Parathyroid adenoma (tissue), 2 donors: Measurements from ENCODE around the gene VGF.

Experiments used
- H2AFZ ChIP-seq: fragments of 300-600 bp; sonication (generic); one replicate; pipeline ENCODE4 v1.7.0; 2017; ENCODE audit warnings: antibody characterized with exemption, mild to moderate bottlenecking
- H3K27ac ChIP-seq: fragments of 300-600 bp; sonication (generic); one replicate; pipeline ENCODE4 v1.7.0; 2017
- H3K27me3 ChIP-seq: fragments of 300-600 bp; sonication (generic); one replicate; pipeline ENCODE4 v1.7.0; 2017; ENCODE audit warnings: low read length; ENCODE audit not compliant: control insufficient read depth, insufficient read depth
- H3K36me3 ChIP-seq: fragments of 300-600 bp; sonication (generic); one replicate; pipeline ENCODE4 v1.7.0; 2017; ENCODE audit warnings: low read length; ENCODE audit not compliant: control insufficient read depth, insufficient read depth
- H3K4me1 ChIP-seq: fragments of 300-600 bp; sonication (generic); one replicate; pipeline ENCODE4 v1.7.0; 2017; ENCODE audit warnings: control low read depth
- H3K4me2 ChIP-seq: fragments of 300-600 bp; sonication (generic); one replicate; pipeline ENCODE4 v1.7.0; 2017; ENCODE audit warnings: low read length
- H3K4me3 ChIP-seq: fragments of 300-600 bp; sonication (generic); one replicate; pipeline ENCODE4 v1.7.0; 2017; ENCODE audit warnings: low read depth, low read length
- H3K79me2 ChIP-seq: fragments of 300-600 bp; sonication (generic); one replicate; pipeline ENCODE4 v1.7.0; 2017; ENCODE audit warnings: control low read depth
- H3K9ac ChIP-seq: fragments of 300-600 bp; sonication (generic); one replicate; pipeline ENCODE4 v1.7.0; 2017; ENCODE audit warnings: mild to moderate bottlenecking
- H3K9me3 ChIP-seq: fragments of 300-600 bp; sonication (generic); one replicate; pipeline ENCODE4 v1.7.0; 2017; ENCODE audit warnings: low read length; ENCODE audit not compliant: control insufficient read depth
- CTCF ChIP-seq: fragments of 300-600 bp; sonication (generic); IDR thresholded peaks from one replicate; pipeline ENCODE4 v1.7.0; 2017; ENCODE audit warnings: antibody characterized with exemption, mild to moderate bottlenecking
- donor health status: primary hyperparathyroidism.

The VGF gene

GRCh38 chr7:101197991-101198390 lies 32.6 kb upstream of the VGF start:
- no peak for TF ChIP-seq CTCF
- H3K36me3 ChIP-seq: no peaks in the 10 kb centered on the region
- H3K4me3 ChIP-seq: no peak overlapping the region
- H3K27me3 ChIP-seq: no peaks in the 10 kb centered on the region
- H3K4me2 ChIP-seq: no peak overlapping the region
- no peak overlapping the region for H3K27ac ChIP-seq
- no peak overlapping the region for H3K9ac ChIP-seq
- H3K79me2 ChIP-seq: no peaks in the 10 kb centered on the region
- no peaks in the 10 kb centered on the region for H3K9me3 ChIP-seq
- no peaks in the 10 kb centered on the region for H3K4me1 ChIP-seq
- H2AFZ ChIP-seq: no peak overlapping the region

- TF ChIP-seq CTCF: no peak
- no peaks in the 10 kb centered on the region for H3K4me1 ChIP-seq
- no peak overlapping the region for H2AFZ ChIP-seq
- no peaks in the 10 kb centered on the region for H3K79me2 ChIP-seq
- no peaks in the 10 kb centered on the region for H3K9me3 ChIP-seq
- no peak overlapping the region for H3K27ac ChIP-seq
- H3K27me3 ChIP-seq: no peaks in the 10 kb centered on the region
- H3K9ac ChIP-seq: no peak overlapping the region
- no peaks in the 10 kb centered on the region for H3K36me3 ChIP-seq
- H3K4me2 ChIP-seq: no peak overlapping the region
- H3K4me3 ChIP-seq: no peak overlapping the region
Observed at GRCh38 chr7:101195884-101196283, 30.5 kb upstream of the VGF start.

GRCh38 chr7:101189109-101189508 lies 23.7 kb upstream of the VGF start:
- Histone ChIP-seq H3K9ac (no peak overlapping the region), H3K4me2 (no peak overlapping the region), H2AFZ (no peak overlapping the region), H3K27me3 (no peaks in the 10 kb centered on the region), H3K9me3 (no peaks in the 10 kb centered on the region), H3K4me1 (no peaks in the 10 kb centered on the region), H3K36me3 (no peaks in the 10 kb centered on the region), H3K27ac (no peak overlapping the region), H3K79me2 (no peaks in the 10 kb centered on the region), H3K4me3 (no peak overlapping the region)
- TF ChIP-seq CTCF: no peak

GRCh38 chr7:101186844-101187428 lies 21.6 kb upstream of the VGF start:
- H3K27me3 ChIP-seq: no peaks in the 10 kb centered on the region
- TF ChIP-seq CTCF: no peak
- no peak overlapping the region for H3K4me3 ChIP-seq

GRCh38 chr7:101186194-101186593 lies 20.8 kb upstream of the VGF start:
- Histone ChIP-seq H3K36me3 (no peaks in the 10 kb centered on the region), H3K9me3 (no peaks in the 10 kb centered on the region), H3K4me3 (no peak overlapping the region), H2AFZ (no peak overlapping the region), H3K27ac (no peak overlapping the region), H3K4me1 (no peaks in the 10 kb centered on the region), H3K4me2 (no peak overlapping the region), H3K79me2 (no peaks in the 10 kb centered on the region), H3K9ac (no peak overlapping the region), H3K27me3 (no peaks in the 10 kb centered on the region)
- no peak for TF ChIP-seq CTCF

More at GRCh38 chr7:101186844-101187428, 21.6 kb upstream of the VGF start:
- Histone ChIP-seq H3K27ac (no peak overlapping the region), H3K79me2 (no peaks in the 10 kb centered on the region), H3K9me3 (no peaks in the 10 kb centered on the region), H3K4me2 (no peak overlapping the region), H3K9ac (no peak overlapping the region), H2AFZ (no peak overlapping the region), H3K4me1 (no peaks in the 10 kb centered on the region), H3K36me3 (no peaks in the 10 kb centered on the region)
